Measurements from ENCODE around the gene ETFDH.
"Not testable (repeated sequence)": the region's sequence is repeated elsewhere in the genome, so short reads cannot be mapped to it uniquely, and the experiment has no call there.

The ETFDH gene

GRCh38 chr4:158678767-158679166 is 6.7 kb downstream of the ETFDH start:
- no peak for DNase-seq (ENCODE audit: low read depth)

- DNase-seq (ENCODE audit: low read depth), result no peak
Measured at GRCh38 chr4:158681629-158682028, 9.5 kb downstream of the ETFDH start.

GRCh38 chr4:158682066-158682465 is 10.0 kb downstream of the ETFDH start:
- DNase-seq (ENCODE audit: low read depth), result no peak

- no peak for DNase-seq (ENCODE audit: low read depth)
Measured at GRCh38 chr4:158688813-158689212, 16.7 kb downstream of the ETFDH start.

- no peak for DNase-seq (ENCODE audit: low read depth)
Measured at GRCh38 chr4:158704274-158704673, 32.2 kb downstream of the ETFDH start.

GRCh38 chr4:158710814-158711213 is 38.7 kb downstream of the ETFDH start:
- DNase-seq (ENCODE audit: low read depth), result no peak

GRCh38 chr4:158712622-158713021 is 40.5 kb downstream of the ETFDH start:
- DNase-seq (ENCODE audit: low read depth), result not testable (repeated sequence)

GRCh38 chr4:158714937-158715336 is 42.8 kb downstream of the ETFDH start:
- no peak for DNase-seq (ENCODE audit: low read depth)

- DNase-seq (ENCODE audit: low read depth), result no peak
Measured at GRCh38 chr4:158715802-158716201, 43.7 kb downstream of the ETFDH start.

GRCh38 chr4:158721680-158722079 is 49.6 kb downstream of the ETFDH start:
- no peak for DNase-seq (ENCODE audit: low read depth)

- DNase-seq (ENCODE audit: low read depth), result no peak
Measured at GRCh38 chr4:158722291-158722916, 50.3 kb downstream of the ETFDH start.

- no peak for DNase-seq (ENCODE audit: low read depth)
Measured at GRCh38 chr4:158722917-158723793, 51.1 kb downstream of the ETFDH start, which contains the start of gene PPID. Gene PPID (minus strand): TSS chr4:158723396. CDS start chr4:158723288, 108 bp downstream.

- DNase-seq (ENCODE audit: low read depth), result no peak
Measured at GRCh38 chr4:158724637-158725036, 52.5 kb downstream of the ETFDH start.

GRCh38 chr4:158726633-158727032 is 54.5 kb downstream of the ETFDH start:
- DNase-seq (ENCODE audit: low read depth), result no peak

GRCh38 chr4:158728236-158728635 is 56.1 kb downstream of the ETFDH start:
- DNase-seq (ENCODE audit: low read depth), result no peak

- DNase-seq (ENCODE audit: low read depth), result no peak
Measured at GRCh38 chr4:158729716-158730559, 57.8 kb downstream of the ETFDH start.

GRCh38 chr4:158738866-158739265 is 66.8 kb downstream of the ETFDH start:
- no peak for DNase-seq (ENCODE audit: low read depth)

- no peak for DNase-seq (ENCODE audit: low read depth)
Measured at GRCh38 chr4:158739600-158739999, 67.5 kb downstream of the ETFDH start.

- no peak for DNase-seq (ENCODE audit: low read depth)
Measured at GRCh38 chr4:158741326-158742021, 69.4 kb downstream of the ETFDH start.

GRCh38 chr4:158746537-158746936 is 74.4 kb downstream of the ETFDH start:
- DNase-seq (ENCODE audit: low read depth), result not testable (repeated sequence)

- DNase-seq (ENCODE audit: low read depth), result peak; percentile 92
Measured at GRCh38 chr4:158750379-158750778, 78.3 kb downstream of the ETFDH start.
